ENCODE measurements around the gene PLBD2.

The PLBD2 gene

GRCh38 chr12:113368331-113368730, 9.9 kb downstream of the PLBD2 start:
- Histone ChIP-seq H3K4me2 (ENCODE audit: insufficient read depth, low read length) (no peak overlapping the region), H3K36me3 (ENCODE audit: insufficient read depth, low read length) (no peaks in the 10 kb centered on the region), H3K9ac (ENCODE audit: low read depth, low read length) (no peak overlapping the region), H3K27ac (ENCODE audit: low read length) (no peak overlapping the region), H2AFZ (ENCODE audit: low read depth, low read length) (no peak overlapping the region), H4K20me1 (ENCODE audit: insufficient read depth, low read length) (peaks cover 6% of the 10 kb centered on the region; the same call in 1 of the 2 replicates), H3K27me3 (ENCODE audit: insufficient read depth, low read length, poor library complexity) (no peaks in the 10 kb centered on the region), H3K4me1 (ENCODE audit: insufficient read depth, low read length) (no peaks in the 10 kb centered on the region), H3K4me3 (ENCODE audit: low read depth in 1 of 2, low read length in 2 of 2) (no peak overlapping the region), H3K9me3 (ENCODE audit: insufficient read depth, low read length, severe bottlenecking) (no peaks in the 10 kb centered on the region), H3K79me2 (ENCODE audit: insufficient read depth, low read length) (no peaks in the 10 kb centered on the region)
- no peak for DNase-seq
- TF ChIP-seq CTCF (IDR thresholded peaks at IDR 0.05; ENCODE audit: borderline replicate concordance, extremely low read depth, low read length, poor library complexity, severe bottlenecking) (no peak), EZH2 (IDR thresholded peaks at IDR 0.05; ENCODE audit: borderline replicate concordance, low read depth, low read length, severe bottlenecking) (no peak)
- no peak for ATAC-seq (ENCODE audit: insufficient read depth, low read depth)

- no peak overlapping the region for H3K4me2 ChIP-seq (ENCODE audit: insufficient read depth, low read length)
- H2AFZ ChIP-seq (ENCODE audit: low read depth, low read length) = no peak overlapping the region
- no peak overlapping the region for H3K27ac ChIP-seq (ENCODE audit: low read length)
- peaks cover 6% of the 10 kb centered on the region; the same call in 1 of the 2 replicates for H4K20me1 ChIP-seq (ENCODE audit: insufficient read depth, low read length)
- ATAC-seq (ENCODE audit: insufficient read depth, low read depth) (no peak), DNase-seq (no peak)
- TF ChIP-seq CTCF (IDR thresholded peaks at IDR 0.05; ENCODE audit: borderline replicate concordance, extremely low read depth, low read length, poor library complexity, severe bottlenecking) = no peak
- no peak for TF ChIP-seq EZH2 (IDR thresholded peaks at IDR 0.05; ENCODE audit: borderline replicate concordance, low read depth, low read length, severe bottlenecking)
- H3K9me3 ChIP-seq (ENCODE audit: insufficient read depth, low read length, severe bottlenecking) = no peaks in the 10 kb centered on the region
- no peak overlapping the region for H3K9ac ChIP-seq (ENCODE audit: low read depth, low read length)
- H3K79me2 ChIP-seq (ENCODE audit: insufficient read depth, low read length) = no peaks in the 10 kb centered on the region
- H3K4me3 ChIP-seq (ENCODE audit: low read depth in 1 of 2, low read length in 2 of 2) = no peak overlapping the region
- no peaks in the 10 kb centered on the region for H3K27me3 ChIP-seq (ENCODE audit: insufficient read depth, low read length, poor library complexity)
- H3K4me1 ChIP-seq (ENCODE audit: insufficient read depth, low read length) = no peaks in the 10 kb centered on the region
- H3K36me3 ChIP-seq (ENCODE audit: insufficient read depth, low read length) = no peaks in the 10 kb centered on the region
These were observed 11.1 kb downstream of the PLBD2 start for GRCh38 chr12:113369391-113369985.

GRCh38 chr12:113370923-113371682, 12.7 kb downstream of the PLBD2 start:
- DNase-seq = no peak
- Histone ChIP-seq H3K4me2 (ENCODE audit: insufficient read depth, low read length) (no peak overlapping the region), H3K4me1 (ENCODE audit: insufficient read depth, low read length) (no peaks in the 10 kb centered on the region), H2AFZ (ENCODE audit: low read depth, low read length) (no peak overlapping the region), H3K27ac (ENCODE audit: low read length) (no peak overlapping the region), H3K9me3 (ENCODE audit: insufficient read depth, low read length, severe bottlenecking) (no peaks in the 10 kb centered on the region), H3K4me3 (ENCODE audit: low read depth in 1 of 2, low read length in 2 of 2) (no peak overlapping the region), H3K27me3 (ENCODE audit: insufficient read depth, low read length, poor library complexity) (no peaks in the 10 kb centered on the region), H3K79me2 (ENCODE audit: insufficient read depth, low read length) (no peaks in the 10 kb centered on the region), H3K36me3 (ENCODE audit: insufficient read depth, low read length) (peaks cover 3% of the 10 kb centered on the region; the same call in 1 of the 2 replicates), H3K9ac (ENCODE audit: low read depth, low read length) (no peak overlapping the region), H4K20me1 (ENCODE audit: insufficient read depth, low read length) (peaks cover 6% of the 10 kb centered on the region; the same call in 1 of the 2 replicates)
- ATAC-seq (ENCODE audit: insufficient read depth, low read depth) = no peak
- TF ChIP-seq EZH2 (IDR thresholded peaks at IDR 0.05; ENCODE audit: borderline replicate concordance, low read depth, low read length, severe bottlenecking) = no peak
- TF ChIP-seq CTCF (IDR thresholded peaks at IDR 0.05; ENCODE audit: borderline replicate concordance, extremely low read depth, low read length, poor library complexity, severe bottlenecking) = no peak
